GM12873 (cell line): ENCODE measurements around the gene SMARCD3.

ENCODE experiments used
- CTCF ChIP-seq: IDR thresholded peaks from 2 replicates; pipeline ENCODE4 v1.5.1; 2012; ENCODE audit warnings: low read depth, mild to moderate bottlenecking, moderate library complexity, low read length, control low read depth; ENCODE audit not compliant: insufficient read depth; ENCODE audit errors: missing control alignments

SMARCD3 gene

DNA sequence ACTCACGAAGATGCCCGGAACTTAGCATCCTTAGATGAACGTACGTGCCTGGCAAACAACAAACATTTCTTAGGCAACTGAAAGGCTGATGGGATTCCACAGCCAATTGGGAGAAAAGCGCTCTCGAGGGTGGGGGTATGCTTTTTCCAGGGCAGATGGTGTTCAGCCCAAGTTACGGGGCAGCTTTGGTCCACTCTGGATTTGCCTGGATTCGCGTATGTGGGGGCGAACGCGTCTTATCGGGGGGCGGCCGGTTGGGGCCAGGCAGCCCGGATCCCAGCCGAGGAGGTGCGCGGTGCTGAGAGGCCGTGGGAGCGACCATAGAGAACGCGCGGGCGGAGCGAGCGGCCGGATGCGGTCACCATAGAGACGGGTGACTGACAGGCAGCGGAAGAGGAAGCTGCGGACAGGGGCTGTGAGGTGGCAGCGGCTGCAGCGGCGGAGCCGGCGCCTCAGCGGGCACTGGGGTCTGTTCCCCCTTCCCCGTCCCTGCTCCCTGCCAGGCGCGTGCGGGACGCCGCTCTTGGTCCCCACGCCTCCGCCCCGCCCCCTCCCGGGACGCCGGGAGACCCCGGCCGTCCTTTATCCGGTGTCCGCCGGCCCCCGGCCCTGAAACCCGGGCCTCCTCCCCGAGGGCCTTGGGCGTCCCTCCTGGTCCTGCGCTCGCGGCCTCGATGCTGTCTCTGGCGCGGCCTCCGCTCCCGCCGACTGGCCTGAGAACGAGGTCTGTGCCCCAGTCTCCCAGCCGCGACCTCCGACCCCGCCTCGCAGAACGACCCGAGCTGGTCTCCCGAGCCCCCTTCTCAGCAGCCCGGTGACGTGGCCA, 16.2 kb downstream of the SMARCD3 start, which contains the start of gene CHPF2:
CHPF2 (plus strand) TSS at position 393 of the 826 bp plus-strand sequence. CDS start 1,529 bp downstream, outside the sequence.
- no peak for TF ChIP-seq CTCF

GRCh38 chr7:151231080-151231479, 17.4 kb downstream of the SMARCD3 start:
- TF ChIP-seq CTCF, result no peak

DNA sequence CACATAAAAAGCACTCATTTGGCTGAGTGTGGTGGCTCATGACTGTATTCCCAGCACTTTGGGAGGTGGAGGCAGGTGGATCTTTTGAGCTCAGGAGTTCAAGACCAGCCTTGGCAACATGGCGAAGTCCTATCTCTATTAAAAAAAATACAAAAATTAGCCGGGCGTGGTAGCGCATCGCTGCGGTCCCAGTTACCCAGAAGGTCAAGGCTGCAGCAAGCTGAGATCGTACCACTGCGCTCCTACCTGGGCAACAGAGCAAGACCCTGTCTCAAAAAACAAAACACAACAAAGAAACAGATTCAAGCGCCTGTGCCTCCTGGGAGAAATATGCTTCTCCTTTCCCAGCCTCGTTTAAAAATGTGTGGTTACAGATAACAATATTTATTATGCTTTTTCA, 19.2 kb downstream of the SMARCD3 start:
- TF ChIP-seq CTCF, result no peak

DNA sequence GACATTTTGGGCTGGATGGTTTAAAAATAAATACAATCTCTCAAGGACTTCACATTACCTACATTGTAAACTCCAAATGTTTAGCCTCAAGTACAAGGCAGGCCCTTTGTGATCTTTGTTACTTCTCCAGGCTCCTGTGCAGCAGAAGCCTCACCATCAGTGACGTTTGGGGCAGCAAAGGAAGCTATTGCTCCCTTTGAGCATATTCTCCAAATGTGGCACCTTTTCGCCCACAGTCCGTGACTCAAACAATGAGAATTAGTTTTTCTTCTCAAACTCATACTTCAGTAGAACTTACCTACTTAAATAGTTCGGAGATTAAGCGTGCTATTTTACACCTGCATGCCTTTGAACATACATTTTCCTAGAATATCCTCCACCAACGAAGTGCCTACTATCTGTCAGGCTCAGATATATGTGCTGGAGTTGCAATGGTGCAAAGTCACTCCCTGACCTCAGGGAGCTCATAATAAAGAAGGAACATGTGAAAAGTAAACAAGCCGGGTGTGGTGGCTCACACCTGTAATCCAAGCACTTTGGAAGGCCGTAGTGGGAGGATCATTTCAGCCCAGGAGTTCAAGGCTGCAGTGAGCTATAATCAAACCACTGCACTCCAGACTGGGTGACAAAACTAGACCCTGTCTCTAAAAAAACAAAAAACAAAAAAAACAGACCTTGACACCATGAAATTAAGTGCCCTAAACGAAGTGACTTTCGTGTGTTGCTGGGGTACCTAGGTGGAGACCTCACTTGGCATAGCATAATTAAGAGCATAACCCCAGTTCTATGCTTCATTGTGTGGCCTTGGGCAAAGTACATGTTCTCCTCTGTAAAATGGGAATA, 20.2 kb downstream of the SMARCD3 start:
- TF ChIP-seq CTCF, result no peak

DNA sequence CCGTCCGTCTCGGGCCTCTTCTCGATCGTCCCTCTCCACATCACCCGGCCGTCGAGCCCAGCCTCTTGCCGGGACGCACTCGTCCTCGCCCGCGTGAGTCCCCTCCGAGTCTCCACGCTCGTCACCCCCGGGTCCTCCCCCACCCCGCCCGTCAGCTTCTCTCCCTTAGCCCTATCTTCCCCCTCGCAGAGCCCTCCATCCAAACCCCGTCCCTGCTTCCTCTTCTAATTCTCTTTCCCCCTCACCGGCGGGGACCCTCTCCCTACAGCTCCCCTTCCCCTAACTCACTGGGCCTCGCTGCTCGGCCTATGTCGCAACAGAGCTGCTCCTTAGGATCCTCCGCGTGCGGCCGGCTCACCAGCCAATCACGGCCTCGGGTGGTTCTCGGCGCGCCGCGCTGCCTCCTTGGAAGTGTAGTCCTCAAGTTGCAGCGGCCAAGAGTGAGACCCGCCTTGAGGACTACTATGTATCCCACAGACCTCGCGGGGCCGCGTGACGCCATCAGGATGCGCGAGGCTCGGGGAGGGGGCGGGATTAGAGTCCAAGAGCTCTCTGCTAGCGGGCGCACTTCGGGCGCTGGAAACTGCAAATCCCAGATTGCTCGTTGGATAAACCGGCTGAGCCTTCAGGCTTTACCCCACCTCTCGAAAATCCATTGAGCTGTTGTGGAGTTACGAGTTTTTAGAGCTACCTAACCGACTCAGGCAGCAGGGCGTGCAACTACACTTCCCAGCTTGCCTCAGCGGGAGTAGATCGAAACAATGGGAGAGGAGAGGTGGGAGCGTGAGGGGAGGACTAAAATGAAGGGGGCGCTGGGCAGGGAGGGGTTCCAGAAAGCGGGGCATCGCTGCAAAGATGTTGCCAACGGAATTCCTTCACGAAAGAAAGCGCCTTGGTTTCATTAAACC, 21.4 kb downstream of the SMARCD3 start, which contains the start of gene ABCF2:
ABCF2 (minus strand) TSS at position 331 of the 908 bp plus-strand sequence. CDS start 747 bp downstream, outside the sequence.
- TF ChIP-seq CTCF, result no peak

- no peak for TF ChIP-seq CTCF
These were observed 22.0 kb downstream of the SMARCD3 start for GRCh38 chr7:151226560-151226874.
